Measurements from ENCODE around the gene SLC27A5.
"Not testable (repeated sequence)": the region's sequence is repeated elsewhere in the genome, so short reads cannot be mapped to it uniquely, and the experiment has no call there.

The SLC27A5 gene

GRCh38 chr19:58549664-58550361, 38.0 kb upstream of the SLC27A5 start:
- DNase-seq = no peak

GRCh38 chr19:58548859-58549663, 37.3 kb upstream of the SLC27A5 start:
- no peak for DNase-seq

DNA sequence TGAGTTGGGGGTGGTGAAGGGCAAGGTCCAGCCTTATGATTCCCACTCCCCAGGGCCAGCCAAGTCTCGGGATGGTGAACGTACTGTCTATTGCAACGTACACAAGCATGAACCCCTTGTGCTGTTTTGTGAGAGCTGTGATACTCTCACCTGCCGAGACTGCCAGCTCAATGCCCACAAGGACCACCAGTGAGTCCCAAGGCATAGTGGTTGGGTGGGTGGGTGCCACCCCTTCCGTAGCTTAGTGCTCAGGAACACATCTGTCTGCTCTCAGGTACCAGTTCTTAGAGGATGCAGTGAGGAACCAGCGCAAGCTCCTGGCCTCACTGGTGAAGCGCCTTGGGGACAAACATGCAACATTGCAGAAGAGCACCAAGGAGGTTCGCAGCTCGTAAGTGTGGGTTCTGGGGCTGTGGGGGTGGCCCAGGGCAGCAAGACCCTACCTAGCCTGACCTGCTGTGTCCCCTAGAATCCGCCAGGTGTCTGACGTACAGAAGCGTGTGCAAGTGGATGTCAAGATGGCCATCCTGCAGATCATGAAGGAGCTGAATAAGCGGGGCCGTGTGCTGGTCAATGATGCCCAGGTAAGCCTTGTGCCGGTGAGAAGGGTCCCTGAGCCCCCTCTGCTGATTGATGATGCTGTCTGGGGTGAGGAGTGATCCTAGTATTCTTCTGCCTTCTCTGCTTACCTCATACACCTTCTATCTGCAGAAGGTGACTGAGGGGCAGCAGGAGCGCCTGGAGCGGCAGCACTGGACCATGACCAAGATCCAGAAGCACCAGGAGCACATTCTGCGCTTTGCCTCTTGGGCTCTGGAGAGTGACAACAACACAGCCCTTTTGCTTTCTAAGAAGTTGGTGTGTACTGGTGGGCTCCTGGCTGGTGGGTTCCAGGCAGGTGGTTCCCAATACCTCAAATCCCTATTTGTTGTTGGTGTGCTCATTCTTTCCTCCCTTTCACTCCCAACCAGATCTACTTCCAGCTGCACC, 35.8 kb upstream of the SLC27A5 start:
- no peak for DNase-seq

DNA sequence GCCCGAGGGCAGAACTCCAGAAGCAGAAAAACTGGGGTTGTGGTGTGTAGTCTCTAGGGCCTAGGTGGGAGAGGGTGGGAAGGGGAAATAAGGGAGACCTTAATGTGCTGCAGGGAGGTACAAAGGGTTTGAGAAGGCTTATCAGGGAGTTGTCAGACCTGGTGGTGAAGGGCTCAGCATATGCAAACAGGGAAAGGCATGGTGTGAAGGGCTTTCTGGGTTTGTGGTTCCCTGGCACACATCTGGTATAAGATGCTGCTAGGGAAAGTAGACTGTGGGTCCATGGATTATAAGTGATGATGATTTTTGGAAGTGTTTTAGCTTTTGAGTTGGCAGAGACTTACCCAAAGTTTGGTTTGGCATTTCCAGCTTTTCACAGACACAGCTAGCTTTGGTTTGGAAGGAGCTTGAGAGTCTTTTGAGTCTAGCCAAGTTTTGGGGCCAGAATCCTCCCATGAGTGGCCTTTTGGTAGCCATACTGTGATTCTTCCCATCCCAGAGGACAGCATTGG, 34.3 kb upstream of the SLC27A5 start:
- DNase-seq = no peak

DNA sequence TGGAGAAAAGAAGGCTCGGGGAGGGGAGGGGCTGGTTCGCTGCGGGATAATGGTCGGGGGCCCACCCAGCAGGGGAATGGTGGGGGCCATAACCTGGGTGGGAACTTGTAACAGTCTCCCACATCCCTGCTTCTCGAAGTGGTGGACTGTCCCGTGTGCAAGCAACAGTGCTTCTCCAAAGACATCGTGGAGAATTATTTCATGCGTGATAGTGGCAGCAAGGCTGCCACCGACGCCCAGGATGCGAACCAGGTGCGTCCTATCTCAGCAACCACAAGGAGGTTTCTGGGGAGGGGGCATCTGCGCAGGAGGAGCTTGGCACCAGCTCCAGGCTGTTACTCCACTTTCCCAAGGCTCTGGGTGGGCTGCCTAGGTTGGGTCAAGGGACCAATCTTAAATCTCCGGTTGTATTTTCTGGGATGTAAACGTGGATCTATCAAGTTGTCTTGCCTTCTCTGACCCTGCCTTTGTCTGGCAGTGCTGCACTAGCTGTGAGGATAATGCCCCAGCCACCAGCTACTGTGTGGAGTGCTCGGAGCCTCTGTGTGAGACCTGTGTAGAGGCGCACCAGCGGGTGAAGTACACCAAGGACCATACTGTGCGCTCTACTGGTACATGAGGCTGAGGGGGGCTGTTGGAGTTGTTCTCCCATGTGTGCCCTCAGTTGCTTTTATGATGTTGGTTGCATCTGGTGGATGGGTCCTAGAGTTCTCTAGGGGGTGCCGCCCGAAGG, 33.7 kb upstream of the SLC27A5 start:
- DNase-seq = no peak

DNA sequence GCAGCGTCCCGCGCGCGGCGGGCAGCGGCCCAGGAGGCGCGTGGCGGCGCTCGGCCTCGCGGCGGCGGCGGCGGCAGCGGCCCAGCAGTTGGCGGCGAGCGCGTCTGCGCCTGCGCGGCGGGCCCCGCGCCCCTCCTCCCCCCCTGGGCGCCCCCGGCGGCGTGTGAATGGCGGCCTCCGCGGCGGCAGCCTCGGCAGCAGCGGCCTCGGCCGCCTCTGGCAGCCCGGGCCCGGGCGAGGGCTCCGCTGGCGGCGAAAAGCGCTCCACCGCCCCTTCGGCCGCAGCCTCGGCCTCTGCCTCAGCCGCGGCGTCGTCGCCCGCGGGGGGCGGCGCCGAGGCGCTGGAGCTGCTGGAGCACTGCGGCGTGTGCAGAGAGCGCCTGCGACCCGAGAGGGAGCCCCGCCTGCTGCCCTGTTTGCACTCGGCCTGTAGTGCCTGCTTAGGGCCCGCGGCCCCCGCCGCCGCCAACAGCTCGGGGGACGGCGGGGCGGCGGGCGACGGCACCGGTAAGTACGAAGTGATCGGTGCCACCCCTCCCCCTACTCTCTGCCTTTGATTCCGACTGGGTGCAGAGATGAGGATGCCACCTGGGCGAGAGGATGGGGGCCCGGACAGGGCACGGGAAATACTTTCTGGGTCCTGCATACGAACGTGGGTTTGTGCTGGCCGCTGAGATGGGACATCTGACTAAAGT, 32.9 kb upstream of the SLC27A5 start:
- no peak for DNase-seq

DNA sequence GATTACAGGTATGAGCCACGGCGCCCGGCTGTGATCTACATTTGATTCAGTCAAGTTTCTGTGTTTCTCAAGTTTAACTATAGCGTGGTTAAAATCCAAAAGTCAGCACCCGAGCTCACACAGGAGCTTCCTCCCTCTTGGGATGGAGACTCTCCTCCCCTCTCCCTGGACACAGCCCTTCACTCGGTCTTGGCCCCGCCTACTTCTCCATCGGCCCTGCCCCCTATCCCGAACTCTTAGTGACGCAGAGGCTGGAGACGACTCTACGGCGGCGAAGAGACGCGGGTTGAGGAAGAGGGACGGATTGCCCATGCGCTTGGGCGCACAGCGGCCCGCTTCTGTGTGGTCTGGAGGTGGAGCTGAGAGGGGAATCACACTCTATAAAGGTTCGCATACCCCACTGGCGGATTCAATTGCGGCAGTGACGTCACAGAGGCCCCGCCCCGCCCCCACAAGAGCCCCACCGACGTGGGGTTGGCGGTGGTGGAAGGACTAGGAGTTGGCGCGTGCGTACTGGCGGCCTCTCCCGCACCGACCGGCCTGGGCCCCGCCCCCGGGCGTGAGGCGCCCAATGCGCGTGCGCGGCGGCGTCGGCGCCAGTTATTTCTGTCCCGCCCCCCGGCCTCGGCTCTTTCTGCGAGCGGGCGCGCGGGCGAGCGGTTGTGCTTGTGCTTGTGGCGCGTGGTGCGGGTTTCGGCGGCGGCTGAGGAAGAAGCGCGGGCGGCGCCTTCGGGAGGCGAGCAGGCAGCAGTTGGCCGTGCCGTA, 32.2 kb upstream of the SLC27A5 start, which contains the start of gene TRIM28:
Gene TRIM28 (plus strand): TSS at position 239 of the 765 bp plus-strand sequence. CDS start 694 bp downstream, outside the sequence.
- DNase-seq = peak; percentile 100

DNA sequence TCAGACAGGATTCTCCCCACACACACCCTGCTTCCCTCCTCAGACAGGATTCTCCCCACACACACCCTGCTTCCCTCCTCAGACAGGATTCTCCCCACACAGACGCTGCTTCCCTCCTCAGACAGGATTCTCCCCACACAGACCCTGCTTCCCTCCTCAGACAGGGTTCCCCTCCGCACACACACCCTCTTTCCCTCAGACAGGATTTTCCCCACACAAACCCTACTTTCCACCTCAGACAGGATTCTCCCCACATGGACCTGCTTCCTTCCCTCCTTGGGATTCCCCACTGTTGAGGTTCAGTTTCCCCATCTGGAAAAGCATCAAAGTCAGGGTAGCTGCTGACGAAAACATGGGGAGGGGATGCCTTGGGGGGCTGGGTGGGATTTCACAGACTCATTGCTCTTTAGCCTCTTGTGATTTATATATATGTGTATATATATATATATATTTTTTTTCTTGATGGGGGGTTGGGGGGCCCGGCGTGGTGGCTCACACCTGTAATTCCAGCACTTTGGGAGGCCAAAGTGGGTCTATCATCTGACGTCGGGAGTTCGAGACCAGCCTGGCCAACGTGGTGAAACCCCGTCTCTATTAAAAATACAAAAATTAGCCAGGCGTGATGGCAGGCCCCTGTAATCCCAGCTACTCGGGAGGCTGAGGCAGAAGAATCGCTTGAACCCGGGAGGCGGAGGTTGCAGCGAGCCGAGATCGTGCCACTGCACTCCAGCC, 31.0 kb upstream of the SLC27A5 start:
- not testable (repeated sequence) for DNase-seq

DNA sequence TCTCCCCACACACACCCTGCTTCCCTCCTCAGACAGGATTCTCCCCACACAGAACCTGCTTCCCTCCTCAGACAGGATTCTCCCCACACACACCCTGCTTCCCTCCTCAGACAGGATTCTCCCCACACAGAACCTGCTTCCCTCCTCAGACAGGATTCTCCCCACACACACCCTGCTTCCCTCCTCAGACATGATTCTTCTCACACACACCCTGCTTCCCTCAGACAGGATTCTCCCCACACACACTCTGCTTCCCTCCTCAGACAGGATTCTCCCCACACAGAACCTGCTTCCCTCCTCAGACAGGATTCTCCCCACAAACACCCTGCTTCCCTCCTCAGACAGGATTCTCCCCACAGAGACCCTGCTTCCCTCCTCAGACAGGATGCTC, 27.4 kb upstream of the SLC27A5 start:
- not testable (repeated sequence) for DNase-seq

GRCh38 chr19:58538257-58539168, 26.7 kb upstream of the SLC27A5 start:
- no peak for DNase-seq

DNA sequence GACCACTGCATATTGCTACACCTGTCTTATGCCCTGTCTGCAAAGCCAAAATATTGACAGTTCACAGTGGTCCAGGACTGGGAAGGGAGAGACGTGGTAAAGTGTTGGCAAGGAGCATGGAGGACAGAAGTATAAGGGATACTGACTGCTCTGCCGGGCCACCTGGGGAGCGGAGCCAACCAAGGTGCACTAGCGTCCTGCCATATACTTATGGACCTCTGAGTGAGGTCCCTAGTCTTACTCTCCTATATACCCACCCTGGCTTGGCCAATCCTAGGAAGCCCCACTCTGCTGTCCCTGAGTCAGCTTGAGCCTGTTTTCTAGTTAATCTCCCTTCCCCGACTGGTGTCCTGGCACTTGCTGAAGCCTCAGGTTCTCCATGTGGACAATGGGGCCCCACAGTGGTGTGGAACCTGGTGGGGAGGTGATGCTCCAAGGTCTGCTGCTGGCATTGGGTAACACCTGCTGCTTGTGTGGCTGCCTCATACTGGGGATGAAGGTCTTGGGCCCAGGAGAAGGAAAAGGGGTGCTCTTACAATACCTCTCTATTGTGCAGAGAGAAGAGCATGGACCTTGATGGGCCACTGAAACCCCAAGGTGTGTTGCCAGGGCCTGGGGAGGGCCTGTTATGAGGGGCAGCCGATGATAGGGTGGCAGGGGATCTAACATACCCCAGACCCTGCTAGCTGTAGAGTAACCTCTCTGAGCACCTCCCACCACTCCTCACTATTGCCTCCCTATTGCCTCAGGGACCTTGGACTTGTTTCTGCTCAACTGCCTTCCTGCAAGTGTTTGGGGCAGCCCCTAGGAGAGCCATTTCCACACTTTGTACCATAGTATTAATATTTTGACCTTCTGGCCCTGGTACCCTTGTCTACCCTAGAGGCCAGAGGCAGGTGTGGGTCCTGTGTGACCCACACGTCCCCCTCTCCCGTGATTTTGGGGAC, 25.3 kb upstream of the SLC27A5 start:
- no peak for DNase-seq

GRCh38 chr19:58535857-58536256, 24.1 kb upstream of the SLC27A5 start:
- DNase-seq = no peak

DNA sequence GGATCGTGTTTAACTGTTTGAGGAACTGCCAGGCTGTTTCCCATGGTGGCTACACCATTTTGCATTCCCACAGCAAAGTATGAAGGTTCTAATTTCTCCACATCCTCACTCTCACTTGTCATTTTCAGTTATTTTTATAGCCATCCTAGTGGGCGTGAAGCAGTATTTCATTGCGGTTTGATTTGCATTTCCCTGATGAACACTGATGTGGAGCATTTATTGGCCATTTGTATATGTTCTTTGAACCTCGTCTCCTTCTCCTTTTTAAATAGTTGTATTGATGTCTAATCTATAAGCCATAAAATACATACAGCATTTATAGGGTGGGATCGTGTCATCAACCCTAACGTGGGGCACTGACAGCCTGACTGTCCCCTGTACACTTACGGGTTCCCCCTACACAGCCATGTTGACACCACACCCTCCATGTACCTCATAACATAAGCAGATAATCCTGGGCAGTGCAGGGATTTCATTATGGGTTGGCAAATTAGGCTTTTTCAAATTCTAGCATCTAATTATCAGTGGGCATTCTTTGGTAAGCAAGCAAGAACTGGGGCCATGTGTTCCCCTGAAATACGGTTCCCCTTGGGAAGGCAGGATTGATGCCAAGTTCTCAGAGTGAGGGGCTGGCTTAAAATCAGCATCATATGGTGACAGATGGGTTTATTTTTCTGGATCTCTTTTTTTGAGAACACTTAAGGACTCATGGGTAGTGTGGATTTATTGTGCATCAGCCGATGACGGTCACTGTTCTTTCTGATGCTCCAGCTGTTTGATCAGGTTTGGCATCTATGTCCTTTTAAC, 19.4 kb upstream of the SLC27A5 start:
- no peak for DNase-seq

GRCh38 chr19:58529405-58529804, 17.6 kb upstream of the SLC27A5 start:
- no peak for DNase-seq

GRCh38 chr19:58522709-58523108, 10.9 kb upstream of the SLC27A5 start:
- DNase-seq = no peak

DNA sequence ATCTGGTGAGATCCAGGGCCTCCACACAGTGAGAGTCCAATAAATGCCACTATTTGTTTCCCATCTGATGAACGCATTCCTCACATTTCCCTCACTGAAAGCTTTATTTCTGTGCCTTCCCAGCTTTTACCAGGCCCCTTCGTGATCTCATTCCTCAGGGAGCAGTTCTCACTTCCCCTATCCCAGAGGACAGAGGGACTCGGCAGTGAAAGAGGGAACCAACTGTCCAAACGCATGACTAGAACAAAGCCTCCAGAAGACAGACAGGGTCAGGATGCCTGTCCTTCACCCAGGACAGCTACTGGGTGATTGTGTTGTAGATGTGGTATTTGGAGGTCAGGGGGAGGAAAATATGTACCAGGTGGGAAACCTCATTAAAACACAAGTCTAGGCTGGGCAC, 9.9 kb upstream of the SLC27A5 start:
- no peak for DNase-seq

GRCh38 chr19:58520257-58520599, 8.4 kb upstream of the SLC27A5 start:
- no peak for DNase-seq
